Transverse colon (tissue), 4 donors: ENCODE data around the gene NT5DC3. TPM values are rescaled to one million over a fixed set of nuclear protein-coding genes. Genes with fewer than 3 reads are reported as not detected.

Experiments used
- DNase-seq: peaks from one replicate; pipeline ENCODE4 v3.0.0-alpha.2; 2019
- H3K27ac ChIP-seq, 4 donors: fragments of 200-600 bp; sonication (generic); 2 replicates each; pipeline ENCODE4 v1.5.1; 2016 to 2018; ENCODE audit warnings: inconsistent platforms in 4 of 4
- H3K27me3 ChIP-seq: fragments of 200-600 bp; sonication (generic); 2 replicates; pipeline ENCODE4 v1.5.1; 2017; ENCODE audit warnings: inconsistent platforms
- H3K36me3 ChIP-seq, 4 donors: fragments of 200-600 bp; sonication (generic); 2 replicates each; pipeline ENCODE4 v1.5.1; 2017 to 2019; ENCODE audit warnings: inconsistent platforms in 4 of 4
- H3K4me1 ChIP-seq, 4 donors: fragments of 200-600 bp; sonication (generic); 2 replicates each; pipeline ENCODE4 v1.5.1; 2017 to 2020; ENCODE audit warnings: inconsistent platforms in 4 of 4
- H3K4me3 ChIP-seq, 4 donors: fragments of 200-600 bp; sonication (generic); 1 replicate in 1 of 4; 2 replicates in 3 of 4; pipeline versions ENCODE4 v1.5.1 to v1.6.1; 2017 to 2019; ENCODE audit warnings: inconsistent platforms in 4 of 4
- H3K9me3 ChIP-seq, 2 donors: fragments of 200-600 bp; sonication (generic); 2 replicates each; pipeline ENCODE4 v1.5.1; 2017 to 2019; ENCODE audit warnings: inconsistent platforms in 2 of 2
- EP300 ChIP-seq: sonication (generic); formaldehyde crosslinking; IDR thresholded peaks from one replicate; pipeline ENCODE4 v1.6.1; 2017; ENCODE audit warnings: antibody characterized with exemption, low read depth
- POLR2A ChIP-seq: fragments of 450-650 bp; IDR thresholded peaks from one replicate; pipeline ENCODE4 v1.6.1; 2016; ENCODE audit warnings: antibody characterized with exemption, mild to moderate bottlenecking, moderate library complexity
- POLR2AphosphoS5 ChIP-seq, 3 donors: sonication (generic); formaldehyde crosslinking; IDR thresholded peaks; one replicate each; pipeline ENCODE4 v1.6.1; 2016; ENCODE audit warnings: antibody characterized with exemption in 3 of 3
- WGBS, 2 donors: methylation state at CpG; one replicate each; pipeline ENCODE4 v1.1.5; 2018; ENCODE audit warnings: low coverage in 1 of 2; 5-methylcytosine and 5-hydroxymethylcytosine counted together
- in situ Hi-C, 4 donors: fragments of 200-750 bp; cut with MboI; loops; one replicate each; pipeline versions ENCODE4 v1.15.0 to v1.15.1; 2017; ENCODE audit warnings: low sequenced_read_pairs in 3 of 4, low pct_ligation_motif_present in 1 of 4, low pct_unique_long_range_greater_than_20kb in 1 of 4
- intact Hi-C: fragments of 100-400 bp; cut with DNase I; formaldehyde crosslinking; loops from one replicate; pipeline ENCODE4 v1.15.1; 2023; ENCODE audit warnings: low total_unique reads
- total RNA-seq, 4 donors: library from RNA; depleted of rRNA; stranded (reverse); fragments of >200 nt; gene quantifications; one replicate each; pipeline ENCODE4 v1.1.0, GENCODE V29; 2016
- TF ChIP-seq, protein P1 (sequence below), 5 experiments: fragments of 200-600 bp in 3 of 5; fragments of 450-650 bp in 2 of 5; sonication (generic) in 3 of 5; IDR thresholded peaks; 1 replicate in 2 of 5; 2 replicates in 3 of 5; pipeline ENCODE4 v1.5.1; 2016 to 2017; ENCODE audit warnings: antibody characterized with exemption in 5 of 5, inconsistent platforms in 3 of 5, mild to moderate bottlenecking in 2 of 5, moderate library complexity in 1 of 5

Gene NT5DC3
- total RNA-seq, 4 donors from 2014 or later, result 24.3 to 71.4 (median 54.8) TPM

DNA sequence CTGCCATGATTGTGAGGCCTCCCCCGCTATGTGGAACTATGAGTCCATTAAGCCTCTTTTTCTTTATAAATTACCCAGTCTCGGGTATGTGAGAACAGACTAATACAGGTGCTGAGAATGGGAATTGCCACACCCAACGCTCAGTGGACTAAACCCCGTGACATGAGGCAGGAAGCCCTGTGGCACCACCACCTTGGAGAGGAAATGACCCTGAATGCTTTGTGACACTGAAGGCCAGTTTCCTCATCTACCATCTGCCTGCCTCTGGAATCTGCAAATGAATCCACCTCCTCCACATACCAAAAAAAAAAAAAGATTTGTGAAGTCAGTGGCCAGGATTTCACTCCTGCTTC, 41.6 kb downstream of the NT5DC3 start:
- 66% methylated on average over 4 of the region's 4 CpGs; no CpG with 5 or more reads in 1 of the 2 donors for WGBS, 2 donors
- TF ChIP-seq, protein P1, sequence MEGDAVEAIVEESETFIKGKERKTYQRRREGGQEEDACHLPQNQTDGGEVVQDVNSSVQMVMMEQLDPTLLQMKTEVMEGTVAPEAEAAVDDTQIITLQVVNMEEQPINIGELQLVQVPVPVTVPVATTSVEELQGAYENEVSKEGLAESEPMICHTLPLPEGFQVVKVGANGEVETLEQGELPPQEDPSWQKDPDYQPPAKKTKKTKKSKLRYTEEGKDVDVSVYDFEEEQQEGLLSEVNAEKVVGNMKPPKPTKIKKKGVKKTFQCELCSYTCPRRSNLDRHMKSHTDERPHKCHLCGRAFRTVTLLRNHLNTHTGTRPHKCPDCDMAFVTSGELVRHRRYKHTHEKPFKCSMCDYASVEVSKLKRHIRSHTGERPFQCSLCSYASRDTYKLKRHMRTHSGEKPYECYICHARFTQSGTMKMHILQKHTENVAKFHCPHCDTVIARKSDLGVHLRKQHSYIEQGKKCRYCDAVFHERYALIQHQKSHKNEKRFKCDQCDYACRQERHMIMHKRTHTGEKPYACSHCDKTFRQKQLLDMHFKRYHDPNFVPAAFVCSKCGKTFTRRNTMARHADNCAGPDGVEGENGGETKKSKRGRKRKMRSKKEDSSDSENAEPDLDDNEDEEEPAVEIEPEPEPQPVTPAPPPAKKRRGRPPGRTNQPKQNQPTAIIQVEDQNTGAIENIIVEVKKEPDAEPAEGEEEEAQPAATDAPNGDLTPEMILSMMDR (IDR thresholded peaks at IDR 0.05), result no peak
- TF ChIP-seq EP300 (no peak), POLR2AphosphoS5 (IDR thresholded peaks at IDR 0.05) (no peak), POLR2A (no peak)
- intact Hi-C loops, result no loop called here
- H3K27ac ChIP-seq, result peak overlapping the region; percentile 57 to 75 (median 68)
- DNase-seq, result peak; percentile 20
- peaks cover 0 to 12% (median 2%) of the 10 kb centered on the region in 4 donors for H3K36me3 ChIP-seq
- in situ Hi-C loops, result no loop called here
- H3K9me3 ChIP-seq, result no peaks in the 10 kb centered on the region
- H3K4me3 ChIP-seq, result no peak overlapping the region
- peaks cover 12 to 29% (median 19%) of the 10 kb centered on the region in 4 donors for H3K4me1 ChIP-seq
- no peaks in the 10 kb centered on the region for H3K27me3 ChIP-seq

DNA sequence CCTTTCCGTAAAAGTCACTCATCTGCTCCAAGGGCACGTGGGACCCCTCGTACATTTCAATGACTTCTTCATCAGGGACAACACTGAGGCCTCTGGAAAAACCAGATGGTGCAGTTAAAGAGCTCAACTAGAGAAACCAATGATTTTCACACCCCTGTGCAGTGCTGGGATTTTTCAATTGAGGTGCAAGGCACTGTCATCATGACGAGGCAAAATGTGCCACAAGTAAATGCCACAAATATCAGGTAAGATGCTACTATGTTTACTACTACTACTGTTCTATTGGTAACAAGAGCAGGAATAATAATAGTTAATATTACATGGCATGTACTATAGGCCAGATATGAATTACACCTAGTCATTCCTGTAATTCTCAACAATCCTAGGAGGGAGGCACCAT, 42.4 kb downstream of the NT5DC3 start:
- in situ Hi-C loops, result no loop called here
- Histone ChIP-seq H3K27ac (peak overlapping the region in 3 of 4 donors; percentile 57 to 75 (median 75)), H3K9me3 (no peaks in the 10 kb centered on the region), H3K36me3 (peaks cover 0 to 17% (median 2%) of the 10 kb centered on the region in 4 donors), H3K4me1 (peaks cover 12 to 29% (median 19%) of the 10 kb centered on the region in 4 donors), H3K4me3 (no peak overlapping the region), H3K27me3 (no peaks in the 10 kb centered on the region)
- DNase-seq, result no peak
- intact Hi-C loops, result no loop called here
- TF ChIP-seq EP300 (no peak), POLR2AphosphoS5 (IDR thresholded peaks at IDR 0.05) (no peak), POLR2A (no peak)
- TF ChIP-seq, protein P1 (IDR thresholded peaks at IDR 0.05), result no peak
- WGBS, 2 donors, result 94 to 96% methylated on average over 4 of the region's 4 CpGs

DNA sequence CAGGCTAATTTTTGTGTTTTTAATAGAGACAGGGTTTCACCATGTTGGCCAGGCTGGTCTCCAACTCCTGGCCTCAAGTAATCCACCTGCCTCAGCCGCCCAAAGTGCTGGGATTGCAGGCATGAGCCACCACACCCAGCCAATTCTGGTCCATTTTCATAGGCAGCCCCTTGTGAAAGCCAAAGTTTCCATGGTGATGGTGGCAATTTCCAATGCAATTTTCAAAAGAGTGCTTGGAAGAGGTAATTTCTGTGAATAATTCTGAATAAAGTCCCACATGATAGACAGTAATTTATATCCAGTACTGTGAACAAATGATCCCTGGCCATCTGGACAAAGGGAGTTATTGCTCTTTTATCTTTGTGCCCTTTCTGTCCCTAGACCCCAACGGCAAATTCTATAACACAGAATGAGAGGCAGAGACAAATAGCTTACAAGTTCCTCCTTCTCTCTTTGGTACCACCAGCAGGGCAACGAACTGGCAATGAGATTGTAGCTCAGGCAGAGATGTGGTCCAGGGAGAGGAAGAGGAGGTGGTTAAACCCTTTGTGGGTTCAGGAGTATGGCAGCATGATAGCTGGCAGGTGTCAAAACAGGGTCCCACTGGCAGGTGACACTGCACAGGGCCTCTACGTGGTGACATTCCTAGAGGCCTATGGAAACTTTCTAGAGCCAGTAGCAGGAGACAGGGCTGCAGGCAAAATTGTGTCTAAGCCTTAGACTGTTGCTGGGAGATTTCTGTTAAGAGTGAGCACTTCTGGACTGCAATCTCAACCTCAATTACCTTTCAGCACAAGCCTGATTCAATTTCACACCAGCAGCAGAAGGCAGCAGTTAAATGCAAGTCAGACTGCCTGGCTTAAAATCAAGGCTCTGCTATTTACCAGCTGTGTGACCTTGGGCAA, 46.5 kb downstream of the NT5DC3 start:
- in situ Hi-C loops (no loop called here), intact Hi-C loops (no loop called here)
- no peak overlapping the region for H3K27ac ChIP-seq
- 59 to 75% methylated on average over 2 to 4 of the region's 4 CpGs for WGBS, 2 donors
- TF ChIP-seq POLR2A (no peak), POLR2AphosphoS5 (IDR thresholded peaks at IDR 0.05) (no peak), EP300 (no peak)
- TF ChIP-seq, protein P1 (IDR thresholded peaks at IDR 0.05), result no peak
- no peaks in the 10 kb centered on the region for H3K9me3 ChIP-seq
- no peak for DNase-seq
- H3K27me3 ChIP-seq, result no peaks in the 10 kb centered on the region
- no peak overlapping the region for H3K4me3 ChIP-seq
- peaks cover 0 to 7% (median 6%) of the 10 kb centered on the region in 4 donors for H3K4me1 ChIP-seq
- H3K36me3 ChIP-seq, result peaks cover 0 to 18% (median 8%) of the 10 kb centered on the region in 4 donors

DNA sequence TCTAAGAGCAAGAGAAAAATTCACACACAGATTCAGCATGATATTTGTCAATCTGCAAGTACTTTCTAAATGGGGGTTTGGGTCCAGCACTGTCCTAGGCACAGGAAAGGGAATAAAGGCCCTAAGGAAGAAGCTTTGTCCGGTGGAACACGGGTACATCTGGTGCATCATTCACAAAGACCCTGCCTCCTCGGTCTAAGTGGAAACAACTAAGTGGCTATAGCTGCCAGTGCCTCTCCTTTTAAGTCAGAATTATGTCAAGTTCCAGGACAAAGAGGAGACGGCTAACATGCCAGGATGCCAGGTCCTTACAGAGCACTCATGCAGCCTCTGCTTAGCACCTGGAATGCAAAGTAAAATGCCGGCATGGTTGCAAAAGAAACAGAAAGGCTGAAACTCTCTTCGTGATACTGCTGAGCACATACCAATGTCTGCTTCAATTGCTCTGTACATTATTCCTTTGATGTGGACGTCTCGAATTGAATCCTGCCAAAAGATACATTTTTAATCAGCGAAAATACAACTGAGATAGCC, 47.5 kb downstream of the NT5DC3 start:
- DNase-seq, result no peak
- H3K36me3 ChIP-seq, result peaks cover 0 to 18% (median 8%) of the 10 kb centered on the region in 4 donors

More for the DNA sequence above, 47.5 kb downstream of the NT5DC3 start:
- no peak overlapping the region for H3K4me3 ChIP-seq
- TF ChIP-seq POLR2A (no peak), POLR2AphosphoS5 (IDR thresholded peaks at IDR 0.05) (peak in 1 of 3 donors; percentile 3)
- intact Hi-C loops (no loop called here), in situ Hi-C loops (no loop called here)
- no peaks in the 10 kb centered on the region for H3K27me3 ChIP-seq
- 78 to 83% methylated on average over 4 to 9 of the region's 9 CpGs for WGBS, 2 donors
- H3K27ac ChIP-seq, result peak overlapping the region in 1 of 4 donors; percentile 5
- H3K9me3 ChIP-seq, result no peaks in the 10 kb centered on the region
- no peaks in the 10 kb centered on the region for H3K4me1 ChIP-seq
